GM10266 (cell line): ENCODE measurements around the gene TSPEAR.

Experiments
- DNase-seq: peaks from one replicate; pipeline ENCODE4 v3.0.0; 2012; ENCODE audit errors: extremely low spot score
- TF ChIP-seq, protein P1 (sequence below): IDR thresholded peaks from 2 replicates; pipeline ENCODE4 v1.5.1; 2012; ENCODE audit warnings: mild to moderate bottlenecking, low read depth; ENCODE audit not compliant: control insufficient read depth, insufficient read depth; ENCODE audit errors: missing control alignments

Gene TSPEAR

DNA sequence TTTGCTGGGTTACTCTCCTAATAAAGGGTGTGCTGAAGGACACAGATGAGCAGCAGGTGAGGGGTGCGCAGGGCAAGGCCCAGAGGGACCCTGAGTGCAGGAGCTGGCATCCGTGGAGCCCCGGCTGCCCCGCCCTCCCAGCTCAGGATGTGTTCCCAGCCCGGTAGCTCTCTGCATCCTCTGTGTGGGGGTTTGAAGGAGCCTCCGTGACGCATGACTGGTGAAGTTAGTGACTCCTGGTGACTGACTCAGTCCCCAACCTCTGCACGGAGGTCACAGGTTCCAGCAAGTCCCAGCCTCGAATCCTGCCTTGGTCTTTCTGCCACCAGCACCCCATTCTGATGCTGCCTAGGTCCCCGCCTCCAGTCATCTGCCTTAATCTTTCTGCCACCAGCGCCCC, 21.6 kb upstream of the TSPEAR start:
- TF ChIP-seq, protein P1, sequence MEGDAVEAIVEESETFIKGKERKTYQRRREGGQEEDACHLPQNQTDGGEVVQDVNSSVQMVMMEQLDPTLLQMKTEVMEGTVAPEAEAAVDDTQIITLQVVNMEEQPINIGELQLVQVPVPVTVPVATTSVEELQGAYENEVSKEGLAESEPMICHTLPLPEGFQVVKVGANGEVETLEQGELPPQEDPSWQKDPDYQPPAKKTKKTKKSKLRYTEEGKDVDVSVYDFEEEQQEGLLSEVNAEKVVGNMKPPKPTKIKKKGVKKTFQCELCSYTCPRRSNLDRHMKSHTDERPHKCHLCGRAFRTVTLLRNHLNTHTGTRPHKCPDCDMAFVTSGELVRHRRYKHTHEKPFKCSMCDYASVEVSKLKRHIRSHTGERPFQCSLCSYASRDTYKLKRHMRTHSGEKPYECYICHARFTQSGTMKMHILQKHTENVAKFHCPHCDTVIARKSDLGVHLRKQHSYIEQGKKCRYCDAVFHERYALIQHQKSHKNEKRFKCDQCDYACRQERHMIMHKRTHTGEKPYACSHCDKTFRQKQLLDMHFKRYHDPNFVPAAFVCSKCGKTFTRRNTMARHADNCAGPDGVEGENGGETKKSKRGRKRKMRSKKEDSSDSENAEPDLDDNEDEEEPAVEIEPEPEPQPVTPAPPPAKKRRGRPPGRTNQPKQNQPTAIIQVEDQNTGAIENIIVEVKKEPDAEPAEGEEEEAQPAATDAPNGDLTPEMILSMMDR = no peak
- no peak for DNase-seq

- no peak for DNase-seq
- TF ChIP-seq, protein P1 = no peak
Measured at GRCh38 chr21:44732263-44732662, 20.9 kb upstream of the TSPEAR start.

DNA sequence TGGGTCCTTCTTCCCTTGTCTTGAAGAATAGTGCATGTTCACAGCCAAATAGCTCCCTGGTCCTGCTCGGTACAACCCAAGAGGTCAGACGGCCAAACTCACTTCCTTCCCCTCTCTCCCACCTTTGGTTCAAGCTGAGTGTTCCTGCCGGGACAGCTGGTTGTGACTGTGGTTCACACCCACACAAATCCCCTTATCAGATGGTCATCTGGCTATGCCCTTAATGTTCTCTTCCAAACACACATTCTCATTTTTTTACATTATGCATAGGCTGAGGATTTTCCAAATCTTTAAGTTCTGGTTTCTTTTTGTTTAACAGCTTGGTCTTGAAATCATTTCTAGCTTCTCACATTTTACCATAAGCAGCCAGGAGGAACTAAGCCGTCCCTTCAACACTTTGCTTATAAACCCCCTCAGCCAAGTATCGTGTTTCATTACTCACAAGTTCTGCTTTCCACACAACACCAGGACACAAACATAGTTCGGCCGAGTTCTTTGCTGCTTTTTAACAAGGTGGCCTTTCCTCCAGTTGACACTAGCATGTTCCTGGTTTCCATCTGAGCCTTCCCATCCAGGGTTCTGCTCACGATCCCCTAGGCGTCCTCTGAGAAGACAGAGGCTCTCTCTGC, 19.7 kb upstream of the TSPEAR start:
- DNase-seq = no peak
- TF ChIP-seq, protein P1 = no peak

DNA sequence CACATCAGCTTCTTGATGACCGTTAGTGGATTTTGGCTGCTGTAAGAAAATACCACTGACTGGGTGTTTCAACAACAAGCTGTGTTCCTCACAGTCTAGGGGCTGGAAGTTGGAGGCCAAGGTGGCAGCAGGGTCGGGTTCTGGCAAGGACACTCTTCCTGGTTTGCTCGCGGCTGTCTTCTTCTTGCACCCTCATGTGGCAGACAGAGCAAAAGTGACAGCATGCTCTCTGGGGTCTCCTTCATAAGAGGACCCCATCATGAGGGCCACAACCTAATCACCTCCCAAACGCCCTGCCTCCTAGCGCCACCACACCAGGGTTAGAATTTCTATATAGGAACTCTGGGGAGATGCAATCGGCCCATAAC, 18.6 kb upstream of the TSPEAR start:
- TF ChIP-seq, protein P1 = no peak
- DNase-seq = no peak

- no peak for DNase-seq
- TF ChIP-seq, protein P1 = no peak
Measured at GRCh38 chr21:44729336-44730027, 18.1 kb upstream of the TSPEAR start.

DNA sequence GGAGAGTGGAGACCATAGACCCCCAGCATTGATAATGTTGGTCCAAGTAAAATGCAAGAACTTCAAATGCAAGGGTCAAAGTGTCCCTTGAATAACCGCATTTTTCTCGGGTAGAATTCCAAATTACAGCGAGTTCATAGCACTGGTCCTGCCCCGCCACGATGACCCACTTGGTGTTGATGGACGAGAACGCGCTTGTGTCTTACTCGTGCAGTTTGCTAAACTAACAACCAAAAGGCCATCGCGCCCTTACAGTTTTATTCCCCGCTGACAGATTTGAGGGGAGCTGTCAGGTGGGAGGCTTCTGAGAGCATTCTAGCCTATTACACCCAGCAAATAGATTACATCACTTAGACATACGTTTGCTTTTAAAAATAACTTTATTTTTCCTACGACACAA, 17.3 kb upstream of the TSPEAR start:
- TF ChIP-seq, protein P1 = no peak
- DNase-seq = no peak

DNA sequence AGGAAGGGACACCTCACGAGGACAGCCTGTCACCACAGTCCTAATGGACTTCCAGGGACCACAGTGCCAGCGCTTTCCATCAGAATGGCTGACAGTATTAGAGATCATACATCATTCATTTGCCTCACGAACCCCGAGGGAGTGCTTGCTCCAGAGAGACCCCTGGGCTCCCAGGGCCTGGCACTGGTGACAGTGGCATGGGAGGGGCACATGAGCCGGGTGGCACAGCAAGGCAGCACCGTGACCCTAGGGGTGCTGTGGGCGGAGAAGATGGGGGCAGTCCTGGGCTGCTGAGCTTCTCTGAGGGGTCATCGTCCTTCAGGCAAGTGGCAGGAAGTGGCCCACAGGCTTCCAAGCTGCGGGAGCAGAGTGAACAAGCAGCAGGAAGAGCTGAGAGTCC, 16.4 kb upstream of the TSPEAR start:
- DNase-seq = no peak
- TF ChIP-seq, protein P1 = no peak
